HEK293 (cell line): Measurements from ENCODE around the gene ADNP.

Source experiments
- CTCF ChIA-PET: fragments of 350-600 bp; formaldehyde crosslinking; extraction: SDS; loops from one replicate; lab custom pipeline; 2021; ENCODE audit warnings: antibody characterized with exemption; lab: Yijun Ruan, JAX
- POLR2A ChIA-PET: fragments of 300-600 bp; formaldehyde crosslinking; extraction: SDS; loops from one replicate; lab custom pipeline; 2020; ENCODE audit warnings: antibody characterized with exemption, inconsistent platforms; lab: Yijun Ruan, JAX
- H3K27ac ChIP-seq: fragments of 200-500 bp; sonication (Bioruptor generic); 2 replicates; pipeline ENCODE4 v1.5.1; 2014; ENCODE audit warnings: low read depth, low read length, control low read depth, inconsistent platforms; ENCODE audit errors: extremely low read depth
- H3K36me3 ChIP-seq, 2 experiments: fragments of 200-500 bp in 1 of 2; sonication (Bioruptor generic) in 1 of 2; 1 replicate in 1 of 2; 2 replicates in 1 of 2; pipeline ENCODE4 v1.5.1; 2014 to 2017; ENCODE audit warnings: inconsistent platforms in 2 of 2, low read length in 2 of 2; ENCODE audit not compliant: control insufficient read depth in 2 of 2, insufficient read depth in 1 of 2
- H3K4me1 ChIP-seq: fragments of 200-500 bp; sonication (Bioruptor generic); 2 replicates; pipeline ENCODE4 v1.5.1; 2014; ENCODE audit warnings: mild to moderate bottlenecking, low read length, inconsistent platforms; ENCODE audit not compliant: control insufficient read depth, insufficient read depth
- H3K4me3 ChIP-seq: 2 replicates; pipeline ENCODE4 v1.5.1; 2011; ENCODE audit warnings: low read depth, mild to moderate bottlenecking, control low read depth, low read length, moderate library complexity
- H3K9me3 ChIP-seq: fragments of 200-500 bp; sonication (Bioruptor generic); 2 replicates; pipeline ENCODE4 v1.5.1; 2014; ENCODE audit warnings: low read depth, low read length, inconsistent platforms; ENCODE audit not compliant: control insufficient read depth, insufficient read depth
- HOXC10 ChIP-seq: sonication (generic); formaldehyde crosslinking; IDR thresholded peaks from 2 replicates; pipeline ENCODE4 v1.8.1; 2023; ENCODE audit warnings: mild to moderate bottlenecking, missing genetic modification reagents
- IKZF3 ChIP-seq: fragments of 450-650 bp; IDR thresholded peaks from 2 replicates; pipeline ENCODE4 v1.5.0; 2018; ENCODE audit warnings: missing biosample characterization, mild to moderate bottlenecking, missing genetic modification characterization, moderate library complexity
- KLF16 ChIP-seq: fragments of 450-650 bp; formaldehyde crosslinking; IDR thresholded peaks from 2 replicates; pipeline ENCODE4 v1.5.1; 2017; ENCODE audit warnings: missing biosample characterization, missing genetic modification characterization
- KLF9 ChIP-seq: fragments of 450-650 bp; formaldehyde crosslinking; IDR thresholded peaks from 2 replicates; pipeline ENCODE4 v1.5.1; 2016; ENCODE audit warnings: missing biosample characterization, missing genetic modification characterization, low read depth
- OSR2 ChIP-seq: fragments of 450-650 bp; formaldehyde crosslinking; IDR thresholded peaks from 2 replicates; pipeline ENCODE4 v1.5.1; 2016; ENCODE audit warnings: missing biosample characterization, missing genetic modification characterization
- PRDM1 ChIP-seq: fragments of 450-650 bp; formaldehyde crosslinking; IDR thresholded peaks from 2 replicates; pipeline ENCODE4; 2016; ENCODE audit warnings: missing biosample characterization, missing genetic modification characterization
- SCRT2 ChIP-seq: fragments of 450-650 bp; formaldehyde crosslinking; IDR thresholded peaks from 2 replicates; pipeline ENCODE4 v1.5.1; 2016; ENCODE audit warnings: missing biosample characterization, missing genetic modification characterization
- SP7 ChIP-seq: fragments of 450-650 bp; formaldehyde crosslinking; IDR thresholded peaks from 2 replicates; pipeline ENCODE4 v1.5.1; 2016; ENCODE audit warnings: missing biosample characterization, missing genetic modification characterization
- ZBTB17 ChIP-seq: fragments of 450-650 bp; formaldehyde crosslinking; IDR thresholded peaks from 2 replicates; pipeline ENCODE4 v1.5.1; 2016; ENCODE audit warnings: missing biosample characterization, missing genetic modification characterization
- ZFHX2 ChIP-seq: fragments of 450-650 bp; formaldehyde crosslinking; conservative IDR thresholded peaks from 2 replicates; pipeline ENCODE4 v1.5.1; 2016; ENCODE audit warnings: missing biosample characterization, missing genetic modification characterization
- ZFP69B ChIP-seq: fragments of 450-650 bp; formaldehyde crosslinking; IDR thresholded peaks from 2 replicates; pipeline ENCODE4 v1.5.1; 2016; ENCODE audit warnings: missing biosample characterization, missing genetic modification characterization
- ZNF114 ChIP-seq: fragments of 450-650 bp; formaldehyde crosslinking; IDR thresholded peaks from 2 replicates; pipeline ENCODE4 v1.5.0; 2017; ENCODE audit warnings: missing biosample characterization, missing genetic modification characterization
- ZNF121 ChIP-seq: fragments of 450-650 bp; formaldehyde crosslinking; IDR thresholded peaks from 2 replicates; pipeline ENCODE4 v1.5.1; 2016; ENCODE audit warnings: missing biosample characterization, missing genetic modification characterization
- ZNF174 ChIP-seq: fragments of 450-650 bp; formaldehyde crosslinking; IDR thresholded peaks from 2 replicates; pipeline ENCODE4 v1.5.0; 2017; ENCODE audit warnings: missing biosample characterization, mild to moderate bottlenecking, missing genetic modification characterization
- ZNF24 ChIP-seq: fragments of 450-650 bp; formaldehyde crosslinking; IDR thresholded peaks from 2 replicates; pipeline ENCODE4 v1.5.1; 2016; ENCODE audit warnings: missing biosample characterization, missing genetic modification characterization
- ZNF292 ChIP-seq: fragments of 450-650 bp; formaldehyde crosslinking; IDR thresholded peaks from 2 replicates; pipeline ENCODE4 v1.5.1; 2016; ENCODE audit warnings: low read depth, missing biosample characterization, missing genetic modification characterization, borderline replicate concordance
- ZNF302 ChIP-seq: fragments of 450-650 bp; formaldehyde crosslinking; IDR thresholded peaks from 2 replicates; pipeline ENCODE4 v1.5.1; 2016; ENCODE audit warnings: missing biosample characterization, missing genetic modification characterization, low read depth
- ZNF366 ChIP-seq: fragments of 450-650 bp; formaldehyde crosslinking; conservative IDR thresholded peaks from 2 replicates; pipeline ENCODE4 v1.5.1; 2016; ENCODE audit warnings: missing biosample characterization, missing genetic modification characterization
- ZNF391 ChIP-seq: fragments of 450-650 bp; formaldehyde crosslinking; IDR thresholded peaks from 2 replicates; pipeline ENCODE4 v1.5.1; 2016; ENCODE audit warnings: low read depth, missing biosample characterization, missing genetic modification characterization, borderline replicate concordance
- ZNF585B ChIP-seq: fragments of 450-650 bp; formaldehyde crosslinking; IDR thresholded peaks from 2 replicates; pipeline ENCODE4 v1.5.1; 2016; ENCODE audit warnings: missing biosample characterization, missing genetic modification characterization
- ZNF596 ChIP-seq: fragments of 450-650 bp; IDR thresholded peaks from 2 replicates; pipeline ENCODE4 v1.5.0; 2018; ENCODE audit warnings: missing biosample characterization, mild to moderate bottlenecking, missing genetic modification characterization, moderate library complexity
- ZNF600 ChIP-seq: fragments of 450-650 bp; formaldehyde crosslinking; IDR thresholded peaks from 2 replicates; pipeline ENCODE4 v1.5.1; 2016; ENCODE audit warnings: missing biosample characterization, missing genetic modification characterization
- ZNF610 ChIP-seq: fragments of 450-650 bp; formaldehyde crosslinking; IDR thresholded peaks from 2 replicates; pipeline ENCODE4 v1.5.1; 2016; ENCODE audit warnings: missing biosample characterization, missing genetic modification characterization, borderline replicate concordance
- ZNF629 ChIP-seq: fragments of 450-650 bp; formaldehyde crosslinking; IDR thresholded peaks from 2 replicates; pipeline ENCODE4 v1.5.1; 2017; ENCODE audit warnings: missing biosample characterization, missing genetic modification characterization
- ZNF76 ChIP-seq: fragments of 450-650 bp; formaldehyde crosslinking; IDR thresholded peaks from 2 replicates; pipeline ENCODE4; 2016; ENCODE audit warnings: low read depth, missing biosample characterization, missing genetic modification characterization, borderline replicate concordance
- ZNF776 ChIP-seq: fragments of 450-650 bp; formaldehyde crosslinking; IDR thresholded peaks from 2 replicates; pipeline ENCODE4 v1.5.0; 2017; ENCODE audit warnings: missing biosample characterization, missing genetic modification characterization, borderline replicate concordance
- ZNF785 ChIP-seq: fragments of 450-650 bp; formaldehyde crosslinking; IDR thresholded peaks from 2 replicates; pipeline ENCODE4 v1.5.1; 2016; ENCODE audit warnings: missing biosample characterization, missing genetic modification characterization
- ZNF837 ChIP-seq: fragments of 450-650 bp; formaldehyde crosslinking; IDR thresholded peaks from 2 replicates; pipeline ENCODE4 v1.5.1; 2016; ENCODE audit warnings: missing biosample characterization, missing genetic modification characterization
- ZSCAN16 ChIP-seq: fragments of 450-650 bp; formaldehyde crosslinking; IDR thresholded peaks from 2 replicates; pipeline ENCODE4 v1.5.1; 2016; ENCODE audit warnings: missing biosample characterization, missing genetic modification characterization
- TF ChIP-seq, protein P1 (sequence below): fragments of 450-650 bp; formaldehyde crosslinking; IDR thresholded peaks from 2 replicates; pipeline ENCODE4 v1.5.1; 2016; ENCODE audit warnings: missing biosample characterization, missing genetic modification characterization, low read depth
- TF ChIP-seq, protein P2 (sequence below): sonication (generic); formaldehyde crosslinking; IDR thresholded peaks from 2 replicates; pipeline ENCODE4 v1.8.1; 2022; ENCODE audit warnings: mild to moderate bottlenecking, moderate library complexity, missing genetic modification reagents

Gene ADNP

DNA sequence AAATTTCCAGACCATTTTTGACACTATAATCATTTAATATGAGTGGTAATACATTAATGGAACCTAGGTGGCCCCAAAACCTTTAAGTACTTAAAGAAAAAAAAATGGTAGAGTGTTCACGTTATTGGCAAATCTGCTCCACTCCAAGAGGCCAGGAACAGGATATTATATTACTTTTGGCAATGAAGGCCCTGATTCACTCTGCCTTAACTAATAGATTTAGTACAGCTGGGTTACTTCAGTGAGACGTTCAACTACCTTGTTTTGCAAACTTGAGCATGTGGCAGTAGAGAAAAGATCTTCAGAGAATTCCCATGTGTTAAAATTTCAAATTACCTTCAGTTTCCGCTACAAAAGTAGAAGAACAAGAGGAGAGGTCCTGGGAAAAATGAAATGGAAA lies 12.8 kb downstream of the ADNP start:
- peaks cover 46% of the 10 kb centered on the region for H3K4me1 ChIP-seq
- POLR2A ChIA-PET, result interaction anchor here (1.0 kb wide), 1 partner anchor 13 kb away, joined by 3 read pairs; the partner anchor contains the start of gene ADNP
- no peak for TF ChIP-seq ZNF114 (tag by site-specific recombination)
- no peak for TF ChIP-seq ZNF292
- no peak for TF ChIP-seq ZNF785
- no peak for TF ChIP-seq HOXC10
- no peak for TF ChIP-seq ZNF610 (tag by site-specific recombination)
- H3K9me3 ChIP-seq, result no peaks in the 10 kb centered on the region
- H3K27ac ChIP-seq, result no peak overlapping the region
- no peak overlapping the region for H3K4me3 ChIP-seq
- peaks cover 1 to 60% of the 10 kb centered on the region in 2 experiments for H3K36me3 ChIP-seq
- CTCF ChIA-PET, result interaction anchor here (1.0 to 3.6 kb wide), 2 partner anchors 11 to 124 kb away, joined by 3 to 33 read pairs; no protein-coding TSS in a partner anchor

DNA sequence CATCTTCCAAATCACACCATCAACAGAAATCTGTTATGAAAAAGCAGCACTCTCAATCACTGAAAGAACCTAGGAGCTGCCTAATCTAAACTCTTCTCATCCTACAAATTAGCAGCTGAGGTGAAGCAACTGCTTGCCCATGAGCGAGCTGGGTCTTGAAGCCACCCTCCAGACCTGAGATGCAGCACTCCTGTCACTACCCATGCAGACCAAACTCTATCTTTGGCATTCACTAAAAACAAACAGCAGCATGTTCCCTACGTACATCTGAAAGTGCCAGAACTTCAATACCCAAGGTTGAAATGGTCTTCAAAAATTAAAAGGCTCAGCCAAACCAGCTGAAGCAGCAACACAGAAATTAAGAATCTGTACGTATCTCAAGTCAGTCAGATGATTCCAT lies 14.3 kb downstream of the ADNP start:
- Histone ChIP-seq H3K4me1 (peaks cover 46% of the 10 kb centered on the region), H3K27ac (no peak overlapping the region), H3K9me3 (no peaks in the 10 kb centered on the region), H3K4me3 (no peak overlapping the region), H3K36me3 (peaks cover 5 to 59% of the 10 kb centered on the region in 2 experiments)
- POLR2A ChIA-PET, result interaction anchor here (1.1 kb wide), 2 partner anchors 14 to 99 kb away, joined by 5 read pairs; partner anchors contain the start of gene ADNP
- TF ChIP-seq KLF9 (tag by site-specific recombination) (no peak), ZSCAN16 (tag by site-specific recombination) (no peak), ZNF776 (tag by site-specific recombination) (no peak), ZNF391 (tag by site-specific recombination) (no peak), ZNF600 (tag by site-specific recombination) (peak; percentile 64), ZNF114 (tag by site-specific recombination) (no peak), ZFP69B (tag by site-specific recombination) (no peak), SCRT2 (tag by site-specific recombination) (no peak), ZNF596 (tag by site-specific recombination) (no peak), ZNF837 (tag by site-specific recombination) (no peak), ZNF585B (tag by site-specific recombination) (no peak), PRDM1 (tag by site-specific recombination) (peak; percentile 47; the same call in 1 of the 2 replicates), ZNF302 (tag by site-specific recombination) (no peak), ZFHX2 (tag by site-specific recombination) (no peak), ZNF174 (no peak)
- CTCF ChIA-PET, result interaction anchor here (1.0 to 3.0 kb wide), 3 partner anchors 12 to 22 kb away, joined by 4 to 24 read pairs (median 4); partner anchors contain the start of gene ADNP

DNA sequence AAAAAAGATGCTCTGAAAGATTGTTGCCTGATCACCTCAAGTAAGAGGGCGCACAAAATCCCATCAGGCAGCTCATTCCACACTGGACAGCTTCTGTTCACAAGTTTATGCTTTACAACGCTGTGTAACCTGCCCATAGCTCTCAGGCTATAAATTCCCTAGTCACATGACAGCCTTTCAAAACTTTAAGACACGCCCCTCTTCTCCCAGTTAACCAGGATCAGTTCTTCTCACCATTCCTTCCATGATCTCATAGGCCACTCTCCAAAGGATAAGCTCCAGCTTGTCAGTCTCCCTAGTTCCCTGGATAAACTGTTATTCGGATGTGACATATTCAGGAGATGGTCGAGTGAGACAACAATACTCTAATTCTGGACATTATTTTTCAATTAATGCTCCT lies 15.0 kb downstream of the ADNP start:
- H3K9me3 ChIP-seq, result no peaks in the 10 kb centered on the region
- H3K4me1 ChIP-seq, result peaks cover 46% of the 10 kb centered on the region
- no peak overlapping the region for H3K27ac ChIP-seq
- POLR2A ChIA-PET, result interaction anchor here (1.1 kb wide), 2 partner anchors 15 to 98 kb away, joined by 5 read pairs; partner anchors contain the start of gene ADNP
- H3K36me3 ChIP-seq, result peaks cover 5 to 60% of the 10 kb centered on the region in 2 experiments
- CTCF ChIA-PET, result interaction anchor here (1.0 to 3.0 kb wide), 4 partner anchors 13 to 122 kb away, joined by 3 to 24 read pairs (median 4); partner anchors contain the start of gene ADNP
- H3K4me3 ChIP-seq, result no peak overlapping the region
- TF ChIP-seq, protein P1, sequence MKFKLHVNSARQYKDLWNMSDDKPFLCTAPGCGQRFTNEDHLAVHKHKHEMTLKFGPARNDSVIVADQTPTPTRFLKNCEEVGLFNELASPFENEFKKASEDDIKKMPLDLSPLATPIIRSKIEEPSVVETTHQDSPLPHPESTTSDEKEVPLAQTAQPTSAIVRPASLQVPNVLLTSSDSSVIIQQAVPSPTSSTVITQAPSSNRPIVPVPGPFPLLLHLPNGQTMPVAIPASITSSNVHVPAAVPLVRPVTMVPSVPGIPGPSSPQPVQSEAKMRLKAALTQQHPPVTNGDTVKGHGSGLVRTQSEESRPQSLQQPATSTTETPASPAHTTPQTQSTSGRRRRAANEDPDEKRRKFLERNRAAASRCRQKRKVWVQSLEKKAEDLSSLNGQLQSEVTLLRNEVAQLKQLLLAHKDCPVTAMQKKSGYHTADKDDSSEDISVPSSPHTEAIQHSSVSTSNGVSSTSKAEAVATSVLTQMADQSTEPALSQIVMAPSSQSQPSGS (tag by site-specific recombination), result peak; percentile 47; the same call in 1 of the 2 replicates
- peak; percentile 75; the same call in 1 of the 2 replicates for TF ChIP-seq KLF16
- TF ChIP-seq ZNF629 (tag by site-specific recombination), result peak; percentile 76
- peak; percentile 93; the same call in 1 of the 2 replicates for TF ChIP-seq ZNF24 (tag by site-specific recombination)
- TF ChIP-seq OSR2, result peak; percentile 57
- TF ChIP-seq IKZF3 (tag by site-specific recombination), result peak; percentile 64
- TF ChIP-seq SP7 (tag by site-specific recombination), result peak; percentile 37; the same call in 1 of the 2 replicates
- TF ChIP-seq ZNF76 (tag by site-specific recombination), result peak; percentile 24; the same call in 1 of the 2 replicates
- TF ChIP-seq, protein P2, sequence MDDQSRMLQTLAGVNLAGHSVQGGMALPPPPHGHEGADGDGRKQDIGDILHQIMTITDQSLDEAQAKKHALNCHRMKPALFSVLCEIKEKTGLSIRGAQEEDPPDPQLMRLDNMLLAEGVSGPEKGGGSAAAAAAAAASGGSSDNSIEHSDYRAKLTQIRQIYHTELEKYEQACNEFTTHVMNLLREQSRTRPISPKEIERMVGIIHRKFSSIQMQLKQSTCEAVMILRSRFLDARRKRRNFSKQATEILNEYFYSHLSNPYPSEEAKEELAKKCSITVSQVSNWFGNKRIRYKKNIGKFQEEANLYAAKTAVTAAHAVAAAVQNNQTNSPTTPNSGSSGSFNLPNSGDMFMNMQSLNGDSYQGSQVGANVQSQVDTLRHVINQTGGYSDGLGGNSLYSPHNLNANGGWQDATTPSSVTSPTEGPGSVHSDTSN (CRISPR knock-in tag), result no peak
- TF ChIP-seq ZNF121, result no peak
- 0 out of 2 replicates have a peak, but pooled peaks have one; percentile 19 for TF ChIP-seq ZNF366 (tag by site-specific recombination)
- TF ChIP-seq ZBTB17 (tag by site-specific recombination), result peak; percentile 88
